ENCODE measurements around the gene NOC2L. TPM values are rescaled to one million over a fixed set of nuclear protein-coding genes. Genes with fewer than 3 reads are reported as not detected.

The NOC2L gene
- total RNA-seq: 10 to 100 TPM; 58.2 to 58.4 TPM

GRCh38 chr1:958823-959730 is at the start of gene NOC2L:
TSS of gene NOC2L (minus strand) at chr1:959256. CDS start at chr1:959240, 16 bp downstream.
- Mint-ChIP-seq H3K9me3 (no peaks in the 10 kb centered on the region), H3K27ac (peak within 1 kb of the TSS; percentile 52), H3K27me3 (no peaks in the 10 kb centered on the region), H3K4me1 (peaks cover 32% of the 10 kb centered on the region), H3K4me3 (peak within 1 kb of the TSS; percentile 82), H3K36me3 (ENCODE audit: low read depth) (peaks cover 25% of the 10 kb centered on the region)
- POLR2A ChIA-PET: interaction anchor here (0.8 to 1.5 kb wide), 8 partner anchors 8 to 440 kb away, joined by 3 to 12 read pairs (median 4); partner anchors contain the start of genes AURKAIP1, CCNL2, ISG15 and PLEKHN1
- CTCF ChIA-PET: interaction anchor here (1.3 to 1.4 kb wide), 2 partner anchors 17 to 26 kb away, joined by 4 to 7 read pairs; no protein-coding TSS in a partner anchor
- DNase-seq: peak; percentile 96

GRCh38 chr1:1006305-1007159 is 47.5 kb upstream of the NOC2L start:
- Mint-ChIP-seq H3K27me3 (peaks cover 40% of the 10 kb centered on the region), H3K4me3 (no peak overlapping the region), H3K4me1 (peaks cover 20% of the 10 kb centered on the region), H3K27ac (no peak overlapping the region), H3K9me3 (no peaks in the 10 kb centered on the region), H3K36me3 (ENCODE audit: low read depth) (peaks cover 1% of the 10 kb centered on the region)
- POLR2A ChIA-PET: no interaction called here
- CTCF ChIA-PET: interaction anchor here (1.1 kb wide), 1 partner anchor 22 kb away, joined by 3 read pairs; no protein-coding TSS in a partner anchor
- DNase-seq: no peak

- Mint-ChIP-seq H3K9me3 (no peaks in the 10 kb centered on the region), H3K4me3 (no peak overlapping the region), H3K27ac (no peak overlapping the region), H3K36me3 (ENCODE audit: low read depth) (no peaks in the 10 kb centered on the region), H3K27me3 (peaks cover 43% of the 10 kb centered on the region), H3K4me1 (peaks cover 19% of the 10 kb centered on the region)
- POLR2A ChIA-PET: no interaction called here
- no peak for DNase-seq
- CTCF ChIA-PET: no interaction called here
Observed at GRCh38 chr1:1005774-1006304, 46.8 kb upstream of the NOC2L start.

GRCh38 chr1:1004780-1005697 is 46.0 kb upstream of the NOC2L start:
- CTCF ChIA-PET: no interaction called here

GRCh38 chr1:1004420-1004779 is 45.3 kb upstream of the NOC2L start:
- POLR2A ChIA-PET: interaction anchor here (1.0 kb wide), 1 partner anchor 10 kb away, joined by 5 read pairs; no protein-coding TSS in a partner anchor
- Mint-ChIP-seq H3K4me1 (peaks cover 24% of the 10 kb centered on the region), H3K36me3 (ENCODE audit: low read depth) (no peaks in the 10 kb centered on the region), H3K4me3 (no peak overlapping the region), H3K27me3 (peaks cover 46% of the 10 kb centered on the region), H3K27ac (no peak overlapping the region), H3K9me3 (no peaks in the 10 kb centered on the region)
- CTCF ChIA-PET: no interaction called here
- DNase-seq: no peak

More at GRCh38 chr1:1004780-1005697, 46.0 kb upstream of the NOC2L start:
- DNase-seq: peak; percentile 57
- Mint-ChIP-seq H3K9me3 (no peaks in the 10 kb centered on the region), H3K4me3 (no peak overlapping the region), H3K27ac (no peak overlapping the region), H3K4me1 (peaks cover 24% of the 10 kb centered on the region), H3K27me3 (peaks cover 44% of the 10 kb centered on the region), H3K36me3 (ENCODE audit: low read depth) (no peaks in the 10 kb centered on the region)
- POLR2A ChIA-PET: interaction anchor here (1.0 kb wide), 1 partner anchor 9 kb away, joined by 5 read pairs; no protein-coding TSS in a partner anchor

- CTCF ChIA-PET: no interaction called here
- H3K4me1 Mint-ChIP-seq: peaks cover 19% of the 10 kb centered on the region
- no peaks in the 10 kb centered on the region for H3K9me3 Mint-ChIP-seq
- POLR2A ChIA-PET: interaction anchor here (0.7 kb wide), 1 partner anchor 11 kb away, joined by 3 read pairs; no protein-coding TSS in a partner anchor
- H3K27me3 Mint-ChIP-seq: peaks cover 41% of the 10 kb centered on the region
- no peak for DNase-seq
- no peak overlapping the region for H3K27ac Mint-ChIP-seq
- no peaks in the 10 kb centered on the region for H3K36me3 Mint-ChIP-seq (ENCODE audit: low read depth)
- no peak overlapping the region for H3K4me3 Mint-ChIP-seq
Observed at GRCh38 chr1:1003618-1004419, 44.8 kb upstream of the NOC2L start.

GRCh38 chr1:1001057-1001783 is 42.2 kb upstream of the NOC2L start:
- Mint-ChIP-seq H3K27ac (peak overlapping the region; percentile 16), H3K9me3 (no peaks in the 10 kb centered on the region), H3K4me1 (peaks cover 18% of the 10 kb centered on the region), H3K4me3 (peak overlapping the region; percentile 53), H3K27me3 (peaks cover 42% of the 10 kb centered on the region), H3K36me3 (ENCODE audit: low read depth) (no peaks in the 10 kb centered on the region)
- DNase-seq: no peak
- ChIA-PET POLR2A (interaction anchor here (1.2 to 2.5 kb wide), 2 partner anchors 12 to 18 kb away, joined by 5 to 18 read pairs; partner anchors contain the start of gene ISG15), CTCF (interaction anchor here (1.0 to 2.3 kb wide), 6 partner anchors 12 to 96 kb away, joined by 3 to 17 read pairs (median 6); partner anchors contain the start of gene ISG15)

- Mint-ChIP-seq H3K27me3 (peaks cover 45% of the 10 kb centered on the region), H3K9me3 (no peaks in the 10 kb centered on the region), H3K4me3 (peak overlapping the region; percentile 53), H3K4me1 (peaks cover 19% of the 10 kb centered on the region), H3K36me3 (ENCODE audit: low read depth) (no peaks in the 10 kb centered on the region), H3K27ac (peak overlapping the region; percentile 16)
- ChIA-PET POLR2A (interaction anchor here (1.2 to 2.5 kb wide), 2 partner anchors 13 to 19 kb away, joined by 5 to 18 read pairs; partner anchors contain the start of gene ISG15), CTCF (interaction anchor here (1.1 to 2.3 kb wide), 3 partner anchors 13 to 97 kb away, joined by 3 to 17 read pairs (median 6); partner anchors contain the start of gene ISG15)
- DNase-seq: peak; percentile 70
Observed at GRCh38 chr1:1000357-1001056, 41.5 kb upstream of the NOC2L start.

GRCh38 chr1:999725-1000356 is 40.8 kb upstream of the NOC2L start, which contains the start of gene HES4:
TSS of gene HES4 (minus strand) at chr1:1000097. CDS start at chr1:999973, 124 bp downstream.
- H3K9me3 Mint-ChIP-seq: no peaks in the 10 kb centered on the region
- H3K4me1 Mint-ChIP-seq: peaks cover 13% of the 10 kb centered on the region
- POLR2A ChIA-PET: interaction anchor here (1.1 kb wide), 1 partner anchor 14 kb away, joined by 4 read pairs; the partner anchor contains the start of gene ISG15
- H3K27me3 Mint-ChIP-seq: peaks cover 44% of the 10 kb centered on the region
- H3K27ac Mint-ChIP-seq: peak within 1 kb of the TSS; percentile 16
- H3K36me3 Mint-ChIP-seq (ENCODE audit: low read depth): no peaks in the 10 kb centered on the region
- CTCF ChIA-PET: interaction anchor here (0.7 kb wide), 1 partner anchor 23 kb away, joined by 3 read pairs; no protein-coding TSS in a partner anchor
- peak; percentile 61 for DNase-seq
- H3K4me3 Mint-ChIP-seq: peak within 1 kb of the TSS; percentile 53

All from activated CD4-positive, alpha-beta memory T cell treated with anti-CD3 and anti-CD28 coated beads, Interleukin-2, amount 10 ng/mL, durations not matched to agents 7 days and 5 days (primary cell).